A549 (cell line): Measurements from ENCODE around the gene DTHD1. TPM values are rescaled to one million over a fixed set of nuclear protein-coding genes. Genes with fewer than 3 reads are reported as not detected.

Experiments used
- ATAC-seq, 2 experiments: fragments of 200-7000 bp in 1 of 2; fragments of >200 bp in 1 of 2; cut with Nextera tagmentation in 1 of 2; cut with Tn5 transposase in 1 of 2; 3 replicates each; pipeline versions ENCODE4 v1.8.0 to v1.9.1; 2018 to 2020; ENCODE audit warnings: mild to moderate bottlenecking in 1 of 2, moderate library complexity in 1 of 2
- CTCF ChIA-PET: fragments of 300-600 bp; sonication (Branson Sonifier 250); formaldehyde crosslinking; extraction: SDS; loops from one replicate; lab custom pipeline; 2021; ENCODE audit warnings: antibody characterized with exemption, inconsistent platforms; lab: Yijun Ruan, JAX
- POLR2A ChIA-PET: fragments of 350-600 bp; formaldehyde crosslinking; extraction: SDS; loops from one replicate; lab custom pipeline; 2021; ENCODE audit warnings: antibody characterized with exemption, inconsistent platforms; lab: Yijun Ruan, JAX
- DNase-seq, 2 experiments: peaks; one replicate each; pipeline versions ENCODE4 v3.0.0 to v3.0.0-alpha.2; 2011 to 2016; ENCODE audit warnings: low read depth in 1 of 2, low spot score in 1 of 2
- FAIRE-seq: peaks from 2 replicates; lab custom pipeline; 2011; peaks lifted over from hg19 to GRCh38; lab: Jason Lieb, UNC
- H3K27ac ChIP-seq, 2 experiments: fragments of >200 bp; sonication (Bioruptor Twin); formaldehyde crosslinking; 3 replicates each; pipeline ENCODE4 v1.5.1; 2016 to 2017
- H3K4me1 ChIP-seq: fragments of >200 bp; sonication (Bioruptor Twin); formaldehyde crosslinking; 3 replicates; pipeline ENCODE4 v1.6.1; 2016
- H3K4me2 ChIP-seq: fragments of >200 bp; sonication (Bioruptor Twin); formaldehyde crosslinking; 3 replicates; pipeline ENCODE4 v1.6.1; 2016
- H3K4me3 ChIP-seq: fragments of >200 bp; sonication (Bioruptor Twin); formaldehyde crosslinking; 3 replicates; pipeline ENCODE4 v1.5.1; 2016
- H3K9me3 ChIP-seq: fragments of >200 bp; sonication (Bioruptor Twin); formaldehyde crosslinking; 3 replicates; pipeline ENCODE4 v1.6.1; 2016
- BHLHE40 ChIP-seq: IDR thresholded peaks from 2 replicates; pipeline ENCODE4 v1.6.1; 2012; ENCODE audit warnings: low read depth, low read length, inconsistent platforms
- CBX2 ChIP-seq: fragments of 200-600 bp; sonication (generic); IDR thresholded peaks from 2 replicates; pipeline ENCODE4 v1.6.1; 2016; ENCODE audit warnings: low read depth, mild to moderate bottlenecking, borderline replicate concordance
- CEBPB ChIP-seq, 2 experiments: fragments of >200 bp in 1 of 2; sonication (Bioruptor Twin) in 1 of 2; formaldehyde crosslinking in 1 of 2; IDR thresholded peaks; 2 replicates each; pipeline ENCODE4 v1.6.1; 2012 to 2016
- EP300 ChIP-seq, 2 experiments: fragments of >200 bp; sonication (Bioruptor Twin); formaldehyde crosslinking; IDR thresholded peaks; 2 replicates in 1 of 2; 3 replicates in 1 of 2; pipeline ENCODE4 v1.6.1; 2016 to 2017
- FOXS1 ChIP-seq: fragments of 250-450 bp; sonication (Bioruptor Pico); IDR thresholded peaks from 2 replicates; pipeline ENCODE4 v1.5.0; 2020; ENCODE audit warnings: mild to moderate bottlenecking, moderate library complexity
- GATA3 ChIP-seq: IDR thresholded peaks from 2 replicates; pipeline ENCODE4 v1.6.1; 2012; ENCODE audit warnings: borderline replicate concordance
- HEYL ChIP-seq: fragments of 250-450 bp; sonication (Bioruptor Pico); IDR thresholded peaks from 2 replicates; pipeline ENCODE4 v1.8.0; 2021; ENCODE audit warnings: mild to moderate bottlenecking, moderate library complexity
- HOXA7 ChIP-seq: fragments of 250-450 bp; sonication (Bioruptor Pico); IDR thresholded peaks from 2 replicates; pipeline ENCODE4 v1.5.0; 2020; ENCODE audit warnings: mild to moderate bottlenecking, moderate library complexity
- HOXB13 ChIP-seq: fragments of 250-450 bp; sonication (Bioruptor Pico); IDR thresholded peaks from 2 replicates; pipeline ENCODE4 v1.5.0; 2020; ENCODE audit warnings: low read depth, mild to moderate bottlenecking, moderate library complexity
- MAZ ChIP-seq: fragments of 150-350 bp; IDR thresholded peaks from 2 replicates; pipeline ENCODE4 v1.6.1; 2014; ENCODE audit warnings: antibody characterized with exemption, low read depth, low read length, borderline replicate concordance
- NR3C1 ChIP-seq: fragments of >200 bp; sonication (Bioruptor Twin); formaldehyde crosslinking; IDR thresholded peaks from 3 replicates; pipeline ENCODE4 v1.6.1; 2017
- PHF8 ChIP-seq: fragments of 200-600 bp; sonication (generic); IDR thresholded peaks from 2 replicates; pipeline ENCODE4 v1.6.1; 2016; ENCODE audit warnings: low read depth, mild to moderate bottlenecking, antibody characterized with exemption, moderate library complexity, borderline replicate concordance
- POLR2AphosphoS2 ChIP-seq: conservative IDR thresholded peaks from 2 replicates; pipeline ENCODE4 v1.6.1; 2012; ENCODE audit warnings: low read length, improper control_type of control experiment, inconsistent platforms
- RAD21 ChIP-seq, 2 experiments: fragments of >200 bp in 1 of 2; sonication (Bioruptor Twin) in 1 of 2; formaldehyde crosslinking in 1 of 2; IDR thresholded peaks in 1 of 2; conservative IDR thresholded peaks in 1 of 2; 2 replicates in 1 of 2; 3 replicates in 1 of 2; pipeline ENCODE4 v1.6.1; 2012 to 2018; ENCODE audit warnings: inconsistent platforms in 1 of 2
- RFX5 ChIP-seq: fragments of 450-650 bp; IDR thresholded peaks from 2 replicates; pipeline ENCODE4 v1.7.1; 2014; ENCODE audit warnings: antibody characterized with exemption, mild to moderate bottlenecking, moderate library complexity
- RNF2 ChIP-seq: fragments of 200-600 bp; sonication (generic); IDR thresholded peaks from 2 replicates; pipeline ENCODE4 v1.6.1; 2016; ENCODE audit warnings: low read depth, mild to moderate bottlenecking, antibody characterized with exemption, moderate library complexity, borderline replicate concordance
- SMC3 ChIP-seq: fragments of >200 bp; sonication (Bioruptor Twin); formaldehyde crosslinking; IDR thresholded peaks from 3 replicates; pipeline ENCODE4 v1.6.1; 2018; ENCODE audit warnings: inconsistent platforms
- ZNF302 ChIP-seq: fragments of 250-450 bp; sonication (Bioruptor Pico); IDR thresholded peaks from 2 replicates; pipeline ENCODE4 v1.9.0; 2021; ENCODE audit warnings: inconsistent platforms, mild to moderate bottlenecking, moderate library complexity
- WGBS: methylation state at CpG from one replicate; pipeline ENCODE4 v1.1.6; 2017; ENCODE audit errors: missing lambda C conversion rate; 5-methylcytosine and 5-hydroxymethylcytosine counted together
- polyA plus RNA-seq, 4 experiments: library from polyadenylated mRNA; depleted of rRNA in 3 of 4; stranded (reverse); fragments of >200 nt; fragmentation: RNase III in 1 of 4; extraction: RNeasy Plus Mini Kit Qiagen cat#74134 plus additional on column Dnase treatment in 1 of 4; gene quantifications; 2 replicates in 3 of 4; 3 replicates in 1 of 4; pipeline ENCODE4 v1.2.3, GENCODE V29; 2011 to 2017
- TF ChIP-seq, protein P1 (sequence below): fragments of 150-350 bp; IDR thresholded peaks from 2 replicates; pipeline ENCODE4 v1.6.1; 2014; ENCODE audit warnings: low read depth, mild to moderate bottlenecking, low read length
- TF ChIP-seq, protein P2 (sequence below): fragments of 200-600 bp; sonication (generic); IDR thresholded peaks from 2 replicates; pipeline ENCODE4 v1.6.1; 2016; ENCODE audit warnings: antibody characterized with exemption, mild to moderate bottlenecking, moderate library complexity
- TF ChIP-seq, protein P3 (sequence below): IDR thresholded peaks from 2 replicates; pipeline ENCODE4 v1.6.1; 2012
- TF ChIP-seq, protein P4 (sequence below): fragments of 450-650 bp; IDR thresholded peaks from 2 replicates; pipeline ENCODE4 v1.6.1; 2014; ENCODE audit warnings: antibody characterized with exemption

Gene DTHD1
- polyA plus RNA-seq, 2 of the 4 experiments (the other 2 are of a cell fraction), result not detected

DNA sequence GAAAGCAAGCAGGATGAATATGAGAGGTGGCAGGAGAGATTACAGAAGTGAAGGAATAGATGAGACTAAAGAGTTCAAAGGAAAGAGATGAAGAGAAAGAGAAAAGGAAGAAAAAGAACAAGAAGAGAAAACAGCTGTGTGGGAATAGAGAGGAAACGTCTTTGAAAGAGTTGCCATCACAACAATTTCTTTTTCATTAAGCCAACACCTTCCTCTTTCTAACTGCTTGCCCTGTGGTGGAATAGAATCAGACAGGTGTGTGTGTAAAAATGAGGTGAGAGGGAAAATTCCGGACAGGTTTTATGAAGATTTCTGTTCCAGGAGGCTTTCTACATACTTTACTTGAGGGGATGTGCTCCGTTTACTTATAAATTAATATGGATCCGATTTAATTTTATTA, 28.8 kb downstream of the DTHD1 start:
- TF ChIP-seq RFX5 (no peak), NR3C1 (no peak), CBX2 (no peak), CEBPB (IDR thresholded peaks at IDR 0.05) (no peak), HOXA7 (CRISPR knock-in tag) (no peak), ZNF302 (CRISPR knock-in tag) (no peak), SMC3 (no peak)
- TF ChIP-seq, protein P1, sequence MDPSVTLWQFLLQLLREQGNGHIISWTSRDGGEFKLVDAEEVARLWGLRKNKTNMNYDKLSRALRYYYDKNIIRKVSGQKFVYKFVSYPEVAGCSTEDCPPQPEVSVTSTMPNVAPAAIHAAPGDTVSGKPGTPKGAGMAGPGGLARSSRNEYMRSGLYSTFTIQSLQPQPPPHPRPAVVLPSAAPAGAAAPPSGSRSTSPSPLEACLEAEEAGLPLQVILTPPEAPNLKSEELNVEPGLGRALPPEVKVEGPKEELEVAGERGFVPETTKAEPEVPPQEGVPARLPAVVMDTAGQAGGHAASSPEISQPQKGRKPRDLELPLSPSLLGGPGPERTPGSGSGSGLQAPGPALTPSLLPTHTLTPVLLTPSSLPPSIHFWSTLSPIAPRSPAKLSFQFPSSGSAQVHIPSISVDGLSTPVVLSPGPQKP, result no peak
- TF ChIP-seq, protein P2, sequence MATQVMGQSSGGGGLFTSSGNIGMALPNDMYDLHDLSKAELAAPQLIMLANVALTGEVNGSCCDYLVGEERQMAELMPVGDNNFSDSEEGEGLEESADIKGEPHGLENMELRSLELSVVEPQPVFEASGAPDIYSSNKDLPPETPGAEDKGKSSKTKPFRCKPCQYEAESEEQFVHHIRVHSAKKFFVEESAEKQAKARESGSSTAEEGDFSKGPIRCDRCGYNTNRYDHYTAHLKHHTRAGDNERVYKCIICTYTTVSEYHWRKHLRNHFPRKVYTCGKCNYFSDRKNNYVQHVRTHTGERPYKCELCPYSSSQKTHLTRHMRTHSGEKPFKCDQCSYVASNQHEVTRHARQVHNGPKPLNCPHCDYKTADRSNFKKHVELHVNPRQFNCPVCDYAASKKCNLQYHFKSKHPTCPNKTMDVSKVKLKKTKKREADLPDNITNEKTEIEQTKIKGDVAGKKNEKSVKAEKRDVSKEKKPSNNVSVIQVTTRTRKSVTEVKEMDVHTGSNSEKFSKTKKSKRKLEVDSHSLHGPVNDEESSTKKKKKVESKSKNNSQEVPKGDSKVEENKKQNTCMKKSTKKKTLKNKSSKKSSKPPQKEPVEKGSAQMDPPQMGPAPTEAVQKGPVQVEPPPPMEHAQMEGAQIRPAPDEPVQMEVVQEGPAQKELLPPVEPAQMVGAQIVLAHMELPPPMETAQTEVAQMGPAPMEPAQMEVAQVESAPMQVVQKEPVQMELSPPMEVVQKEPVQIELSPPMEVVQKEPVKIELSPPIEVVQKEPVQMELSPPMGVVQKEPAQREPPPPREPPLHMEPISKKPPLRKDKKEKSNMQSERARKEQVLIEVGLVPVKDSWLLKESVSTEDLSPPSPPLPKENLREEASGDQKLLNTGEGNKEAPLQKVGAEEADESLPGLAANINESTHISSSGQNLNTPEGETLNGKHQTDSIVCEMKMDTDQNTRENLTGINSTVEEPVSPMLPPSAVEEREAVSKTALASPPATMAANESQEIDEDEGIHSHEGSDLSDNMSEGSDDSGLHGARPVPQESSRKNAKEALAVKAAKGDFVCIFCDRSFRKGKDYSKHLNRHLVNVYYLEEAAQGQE, result no peak
- TF ChIP-seq, protein P3, sequence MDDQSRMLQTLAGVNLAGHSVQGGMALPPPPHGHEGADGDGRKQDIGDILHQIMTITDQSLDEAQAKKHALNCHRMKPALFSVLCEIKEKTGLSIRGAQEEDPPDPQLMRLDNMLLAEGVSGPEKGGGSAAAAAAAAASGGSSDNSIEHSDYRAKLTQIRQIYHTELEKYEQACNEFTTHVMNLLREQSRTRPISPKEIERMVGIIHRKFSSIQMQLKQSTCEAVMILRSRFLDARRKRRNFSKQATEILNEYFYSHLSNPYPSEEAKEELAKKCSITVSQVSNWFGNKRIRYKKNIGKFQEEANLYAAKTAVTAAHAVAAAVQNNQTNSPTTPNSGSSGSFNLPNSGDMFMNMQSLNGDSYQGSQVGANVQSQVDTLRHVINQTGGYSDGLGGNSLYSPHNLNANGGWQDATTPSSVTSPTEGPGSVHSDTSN, result no peak
- Histone ChIP-seq H3K4me1 (no peaks in the 10 kb centered on the region), H3K4me3 (no peak overlapping the region), H3K27ac (no peak overlapping the region), H3K9me3 (no peaks in the 10 kb centered on the region), H3K4me2 (no peak overlapping the region)
- POLR2A ChIA-PET, result no interaction called here
- DNase-seq, result no peak
- no peak for FAIRE-seq
- CTCF ChIA-PET, result no interaction called here
- no peak for ATAC-seq
- 11% methylated on average over 4 of the region's 4 CpGs for WGBS

DNA sequence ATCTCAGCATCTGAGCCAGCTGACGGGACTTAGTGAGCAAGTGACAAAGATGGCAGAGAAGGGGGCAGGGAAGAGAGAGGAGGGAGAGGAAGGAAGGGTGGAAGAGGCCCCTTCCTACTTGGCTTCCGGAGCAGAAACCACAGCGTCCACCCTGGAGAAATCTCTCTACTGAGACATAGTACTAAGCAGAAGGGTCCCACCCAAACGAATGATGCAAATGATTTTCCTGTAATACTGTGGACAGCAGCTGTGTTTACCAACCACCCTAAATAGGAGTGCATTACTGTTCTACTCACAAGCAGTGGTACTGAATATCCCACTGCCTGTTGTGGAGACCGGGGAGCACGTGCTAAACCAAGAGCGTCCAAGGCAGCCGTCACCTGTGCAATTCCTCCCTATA, 29.4 kb downstream of the DTHD1 start:
- FAIRE-seq (no peak), DNase-seq (no peak)
- WGBS, result 26% methylated on average over 6 of the region's 8 CpGs
- TF ChIP-seq PHF8 (no peak), SMC3 (no peak), HEYL (CRISPR knock-in tag) (no peak), BHLHE40 (no peak), GATA3 (no peak)
- TF ChIP-seq, all 56 proteins: peak for 0
- Histone ChIP-seq H3K4me1 (no peaks in the 10 kb centered on the region), H3K4me2 (no peak overlapping the region), H3K9me3 (no peaks in the 10 kb centered on the region), H3K4me3 (no peak overlapping the region), H3K27ac (no peak overlapping the region)
- ATAC-seq, result no peak
- ChIA-PET POLR2A (no interaction called here), CTCF (no interaction called here)

DNA sequence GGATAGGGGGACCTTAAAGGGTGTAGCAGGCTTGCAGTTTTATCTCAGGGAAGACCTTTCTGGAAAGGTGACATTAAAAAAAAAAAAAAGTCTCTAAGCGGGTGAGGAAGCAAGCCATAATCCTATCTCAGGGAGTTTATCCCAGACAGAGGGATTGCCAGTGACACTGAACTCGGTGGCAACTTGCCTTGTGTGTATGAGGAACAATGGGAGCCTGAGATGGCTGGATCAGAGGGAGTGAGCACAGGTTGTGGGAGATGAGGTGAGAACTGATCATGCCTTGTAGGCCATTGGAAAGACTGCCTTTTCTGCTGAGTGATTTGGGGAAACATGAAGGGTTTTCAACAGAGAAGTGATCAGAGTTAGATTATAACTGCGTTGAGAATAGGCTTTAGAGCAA, 31.1 kb downstream of the DTHD1 start:
- Histone ChIP-seq H3K9me3 (no peaks in the 10 kb centered on the region), H3K4me2 (no peak overlapping the region), H3K4me3 (no peak overlapping the region), H3K4me1 (no peaks in the 10 kb centered on the region), H3K27ac (no peak overlapping the region)
- FAIRE-seq, result no peak
- CTCF ChIA-PET, result no interaction called here
- POLR2A ChIA-PET, result no interaction called here
- 14% methylated on average over 3 of the region's 3 CpGs for WGBS
- ATAC-seq, result no peak
- DNase-seq, result no peak
- TF ChIP-seq RAD21 (conservative IDR thresholded peaks at IDR 0.05 in 1 of 2, IDR thresholded peaks at IDR 0.05 in 1 of 2), result no peak
- TF ChIP-seq MAZ, result no peak
- TF ChIP-seq, protein P2, result no peak
- no peak for TF ChIP-seq EP300 (IDR thresholded peaks at IDR 0.05)
- TF ChIP-seq, protein P3, result no peak
- no peak for TF ChIP-seq SMC3
- TF ChIP-seq, protein P4, sequence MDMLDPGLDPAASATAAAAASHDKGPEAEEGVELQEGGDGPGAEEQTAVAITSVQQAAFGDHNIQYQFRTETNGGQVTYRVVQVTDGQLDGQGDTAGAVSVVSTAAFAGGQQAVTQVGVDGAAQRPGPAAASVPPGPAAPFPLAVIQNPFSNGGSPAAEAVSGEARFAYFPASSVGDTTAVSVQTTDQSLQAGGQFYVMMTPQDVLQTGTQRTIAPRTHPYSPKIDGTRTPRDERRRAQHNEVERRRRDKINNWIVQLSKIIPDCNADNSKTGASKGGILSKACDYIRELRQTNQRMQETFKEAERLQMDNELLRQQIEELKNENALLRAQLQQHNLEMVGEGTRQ, result no peak
- TF ChIP-seq GATA3, result no peak
- no peak for TF ChIP-seq FOXS1 (CRISPR knock-in tag)
- no peak for TF ChIP-seq RNF2
- no peak for TF ChIP-seq POLR2AphosphoS2
- TF ChIP-seq CEBPB (IDR thresholded peaks at IDR 0.05), result no peak
- no peak for TF ChIP-seq HOXB13
